K562 (cell line): ENCODE measurements around the gene ATP5PO. TPM values are rescaled to one million over a fixed set of nuclear protein-coding genes. Genes with fewer than 3 reads are reported as not detected.

Experiments used
- CREB3 ChIP-seq: fragments of 450-650 bp; conservative IDR thresholded peaks from 2 replicates; pipeline ENCODE4 v1.6.1; 2016; ENCODE audit warnings: missing genetic modification characterization, low read depth, mild to moderate bottlenecking, missing compliant biosample characterization, moderate library complexity
- FOXA1 ChIP-seq: fragments of 450-650 bp; IDR thresholded peaks from 2 replicates; pipeline ENCODE4 v1.6.1; 2016; ENCODE audit warnings: mild to moderate bottlenecking, borderline replicate concordance
- GTF2A2 ChIP-seq: IDR thresholded peaks from 2 replicates; pipeline ENCODE4 v1.6.1; 2016; ENCODE audit warnings: mild to moderate bottlenecking, missing genetic modification characterization, missing compliant biosample characterization
- HDAC8 ChIP-seq: fragments of 450-650 bp; IDR thresholded peaks from 2 replicates; pipeline ENCODE4 v1.6.1; 2016; ENCODE audit warnings: mild to moderate bottlenecking, missing genetic modification characterization, moderate library complexity, missing compliant biosample characterization
- MEF2D ChIP-seq: conservative IDR thresholded peaks from 2 replicates; pipeline ENCODE4 v1.6.1; 2016; ENCODE audit warnings: low read depth, missing genetic modification characterization, missing compliant biosample characterization
- RUNX1 ChIP-seq: sonication (generic); IDR thresholded peaks from 2 replicates; pipeline ENCODE4 v1.6.1; 2016; ENCODE audit warnings: antibody characterized with exemption, low read depth
- ZNF584 ChIP-seq: fragments of 200-800 bp; sonication (Bioruptor generic); IDR thresholded peaks from 2 replicates; pipeline ENCODE4 v1.6.1; 2016; ENCODE audit warnings: low read depth, mild to moderate bottlenecking, missing genetic modification characterization, missing compliant biosample characterization
- ZNF592 ChIP-seq: fragments of 450-650 bp; IDR thresholded peaks from 2 replicates; pipeline ENCODE4 v1.6.1; 2017; ENCODE audit warnings: antibody characterized with exemption, mild to moderate bottlenecking
- ZNF766 ChIP-seq: fragments of 200-800 bp; sonication (Bioruptor generic); conservative IDR thresholded peaks from 2 replicates; pipeline ENCODE4 v1.6.1; 2016; ENCODE audit warnings: missing genetic modification characterization, missing compliant biosample characterization
- ZZZ3 ChIP-seq: fragments of 450-650 bp; IDR thresholded peaks from 2 replicates; pipeline ENCODE4 v1.6.1; 2016; ENCODE audit warnings: antibody characterized with exemption, mild to moderate bottlenecking, moderate library complexity
- polyA plus RNA-seq, 8 experiments: library from polyadenylated mRNA; depleted of rRNA in 4 of 8; stranded (reverse) in 5 of 8; unstranded in 3 of 8; fragments of >200 nt; fragmentation: Nextera tagmentation in 2 of 8; fragmentation: Illumina TruSeq in 1 of 8; extraction: Ambion mirVana in 2 of 8; extraction: Trizol in 1 of 8; gene quantifications; 2 replicates each; pipeline versions ENCODE4 v1.2.1 to v1.2.3, GENCODE V29; 2011 to 2014; ENCODE audit warnings: inconsistent platforms in 1 of 8, missing spikeins in 1 of 8
- total RNA-seq, 7 experiments: library from RNA; depleted of rRNA in 6 of 7; stranded (reverse); fragments of >200 nt in 6 of 7; fragmentation: Illumina TruSeq in 2 of 7; extraction: Trizol in 2 of 7; gene quantifications; 2 replicates each; pipeline versions ENCODE4 v1.2.1 to v1.2.3, GENCODE V29; 2011 to 2021; ENCODE audit warnings: low replicate concordance in 1 of 7

Gene ATP5PO
- total and polyA plus RNA-seq, 9 of the 15 experiments (the other 6 are each of a cell fraction or from before 2014, with no cell fraction given) = 367 to 2,722 (median 808) TPM

GRCh38 chr21:33962290-33962689 lies 46.7 kb upstream of the ATP5PO start (continued):
- TF ChIP-seq CREB3 (tag) (peak; percentile 76; the same call in 1 of the 2 replicates), ZNF584 (CRISPR knock-in tag) (peak; percentile 56; the same call in 1 of the 2 replicates), RUNX1 (no peak), HDAC8 (peak; percentile 81; the same call in 1 of the 2 replicates), ZNF766 (CRISPR knock-in tag) (0 out of 2 replicates have a peak, but pooled peaks have one; percentile 54), FOXA1 (no peak), GTF2A2 (tag) (0 out of 2 replicates have a peak, but pooled peaks have one; percentile 47), MEF2D (tag) (peak; percentile 63; the same call in 1 of the 2 replicates), ZNF592 (0 out of 2 replicates have a peak, but pooled peaks have one; percentile 30), ZZZ3 (no peak)
